Ishikawa (cell line): ENCODE measurements around the gene SLC17A5.

Experiments used
- CREB1 ChIP-seq: IDR thresholded peaks from 2 replicates; pipeline ENCODE4 v1.6.1; 2012; ENCODE audit warnings: low read depth
- EP300 ChIP-seq: IDR thresholded peaks from 2 replicates; pipeline ENCODE4 v1.6.1; 2012; ENCODE audit warnings: borderline replicate concordance
- REST ChIP-seq: IDR thresholded peaks from 2 replicates; pipeline ENCODE4 v1.6.1; 2012; ENCODE audit warnings: low read depth, mild to moderate bottlenecking
- TAF1 ChIP-seq: IDR thresholded peaks from 2 replicates; pipeline ENCODE4 v1.6.1; 2012; ENCODE audit warnings: low read depth, mild to moderate bottlenecking
- YY1 ChIP-seq: IDR thresholded peaks from 2 replicates; pipeline ENCODE4 v1.6.1; 2012; ENCODE audit warnings: low read depth
- TF ChIP-seq, protein P1 (sequence below): IDR thresholded peaks from 2 replicates; pipeline ENCODE4 v1.6.1; 2012

DNA sequence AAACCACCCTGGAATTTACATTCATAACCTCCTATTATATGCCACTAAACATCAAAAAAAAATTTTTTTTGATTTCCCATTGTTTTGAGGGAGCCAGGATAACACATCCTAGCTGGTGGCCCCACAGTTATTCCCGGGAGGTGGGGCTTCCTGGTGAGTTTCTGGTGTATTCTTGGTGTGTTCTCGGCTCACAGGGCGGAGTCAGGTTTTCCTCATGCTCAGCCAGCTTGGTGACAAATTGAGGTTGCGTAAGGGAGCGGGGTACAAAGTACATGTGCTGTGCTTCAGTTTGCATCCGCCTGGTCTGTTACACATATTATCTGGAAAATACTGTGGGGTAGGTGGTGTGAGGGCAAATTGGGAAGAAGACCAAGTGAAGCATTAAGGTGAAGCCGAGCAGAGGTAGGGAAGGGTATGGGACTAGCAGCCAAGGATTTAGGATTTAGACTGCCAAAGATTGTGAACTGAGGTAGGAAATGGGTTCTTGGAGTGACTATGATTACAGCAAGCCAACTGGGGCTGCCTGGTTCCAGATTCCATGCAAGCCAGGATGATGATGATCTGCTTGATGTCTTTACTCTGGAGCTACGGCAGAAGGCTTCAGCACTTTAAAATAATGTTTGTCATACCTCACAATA lies 86.7 kb downstream of the SLC17A5 start:
- TF ChIP-seq YY1 (no peak), REST (no peak), TAF1 (no peak; the same call in 1 of the 2 replicates), CREB1 (no peak), EP300 (no peak)
- TF ChIP-seq, protein P1, sequence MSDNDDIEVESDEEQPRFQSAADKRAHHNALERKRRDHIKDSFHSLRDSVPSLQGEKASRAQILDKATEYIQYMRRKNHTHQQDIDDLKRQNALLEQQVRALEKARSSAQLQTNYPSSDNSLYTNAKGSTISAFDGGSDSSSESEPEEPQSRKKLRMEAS = peak; percentile 64; the same call in 1 of the 2 replicates
